Measurements from ENCODE around the gene NMT1. TPM values are rescaled to one million over a fixed set of nuclear protein-coding genes. Genes with fewer than 3 reads are reported as not detected.

The NMT1 gene
- total and polyA plus RNA-seq, 2 experiments from 2014 or later: 95.6 to 298 TPM

DNA sequence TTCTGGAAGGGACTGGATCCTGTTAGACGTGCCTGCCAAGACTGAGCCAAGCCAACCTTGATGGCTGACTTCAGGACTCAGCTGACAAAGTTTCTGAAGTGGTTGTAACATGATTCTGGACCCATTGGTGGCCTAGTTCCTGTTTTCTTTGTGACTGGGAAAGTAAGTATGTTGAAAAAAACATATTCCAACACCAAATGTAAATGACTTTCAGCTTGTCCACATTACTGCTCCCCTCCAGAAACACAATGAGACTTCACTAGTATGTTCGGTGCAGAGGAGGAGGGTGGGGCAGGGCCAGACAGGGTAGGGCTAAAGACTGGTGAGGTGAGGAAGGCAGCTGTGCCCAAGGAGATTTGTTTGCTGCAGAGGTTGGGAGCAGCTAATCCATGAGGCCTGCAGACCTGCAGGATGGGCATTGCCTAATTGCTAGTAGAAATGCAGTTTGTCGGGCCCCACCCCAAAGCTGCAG is 26.4 kb downstream of the NMT1 start:
- H3K27ac ChIP-seq (ENCODE audit: low read depth): no peak overlapping the region
- H3K9me2 ChIP-seq (ENCODE audit: insufficient read depth): no peaks in the 10 kb centered on the region
- no peaks in the 10 kb centered on the region for H3K27me3 Mint-ChIP-seq (ENCODE audit: insufficient read depth, low read depth, poor library complexity)
- H3K4me3 ChIP-seq: no peak overlapping the region
- peaks cover 19% of the 10 kb centered on the region for H4K20me1 ChIP-seq (replicated peaks; ENCODE audit: insufficient read depth)
- no peak overlapping the region for H3K4me3 Mint-ChIP-seq
- no peaks in the 10 kb centered on the region for H3K79me2 ChIP-seq (replicated peaks; ENCODE audit: insufficient read depth)
- DNase-seq (ENCODE audit: low spot score) (no peak), ATAC-seq (no peak)
- H3K27me3 ChIP-seq (ENCODE audit: insufficient read depth): no peaks in the 10 kb centered on the region
- no peak overlapping the region for H3K4me2 ChIP-seq
- peaks cover 74% of the 10 kb centered on the region for H3K36me3 Mint-ChIP-seq (ENCODE audit: low read depth)
- no peak overlapping the region for H3K27ac Mint-ChIP-seq
- no peaks in the 10 kb centered on the region for H3K4me1 ChIP-seq (ENCODE audit: insufficient read depth)
- no peaks in the 10 kb centered on the region; the same call in 1 of the 2 replicates for H3F3A ChIP-seq (replicated peaks; ENCODE audit: low read depth)
- no peak overlapping the region for H2AFZ ChIP-seq
- TF ChIP-seq CREB1 (CRISPR knock-in tag; IDR thresholded peaks at IDR 0.05; ENCODE audit: low read depth): no peak
- TF ChIP-seq NANOG (IDR thresholded peaks at IDR 0.05; ENCODE audit: borderline replicate concordance): no peak
- no peak for TF ChIP-seq CTCF (conservative IDR thresholded peaks at IDR 0.05; ENCODE audit: low read depth in 2 of 2)
- no peak for TF ChIP-seq POLR2AphosphoS5 (IDR thresholded peaks at IDR 0.05; ENCODE audit: low read depth)
- TF ChIP-seq EZH2 (IDR thresholded peaks at IDR 0.05; ENCODE audit: low read depth, unreplicated experiment): no peak
- TF ChIP-seq EZH2phosphoT487 (IDR thresholded peaks at IDR 0.05; ENCODE audit: unreplicated experiment): no peak
- no peak for TF ChIP-seq ZNF331 (CRISPR knock-in tag; IDR thresholded peaks at IDR 0.05; ENCODE audit: low read depth)
- TF ChIP-seq, protein P1, sequence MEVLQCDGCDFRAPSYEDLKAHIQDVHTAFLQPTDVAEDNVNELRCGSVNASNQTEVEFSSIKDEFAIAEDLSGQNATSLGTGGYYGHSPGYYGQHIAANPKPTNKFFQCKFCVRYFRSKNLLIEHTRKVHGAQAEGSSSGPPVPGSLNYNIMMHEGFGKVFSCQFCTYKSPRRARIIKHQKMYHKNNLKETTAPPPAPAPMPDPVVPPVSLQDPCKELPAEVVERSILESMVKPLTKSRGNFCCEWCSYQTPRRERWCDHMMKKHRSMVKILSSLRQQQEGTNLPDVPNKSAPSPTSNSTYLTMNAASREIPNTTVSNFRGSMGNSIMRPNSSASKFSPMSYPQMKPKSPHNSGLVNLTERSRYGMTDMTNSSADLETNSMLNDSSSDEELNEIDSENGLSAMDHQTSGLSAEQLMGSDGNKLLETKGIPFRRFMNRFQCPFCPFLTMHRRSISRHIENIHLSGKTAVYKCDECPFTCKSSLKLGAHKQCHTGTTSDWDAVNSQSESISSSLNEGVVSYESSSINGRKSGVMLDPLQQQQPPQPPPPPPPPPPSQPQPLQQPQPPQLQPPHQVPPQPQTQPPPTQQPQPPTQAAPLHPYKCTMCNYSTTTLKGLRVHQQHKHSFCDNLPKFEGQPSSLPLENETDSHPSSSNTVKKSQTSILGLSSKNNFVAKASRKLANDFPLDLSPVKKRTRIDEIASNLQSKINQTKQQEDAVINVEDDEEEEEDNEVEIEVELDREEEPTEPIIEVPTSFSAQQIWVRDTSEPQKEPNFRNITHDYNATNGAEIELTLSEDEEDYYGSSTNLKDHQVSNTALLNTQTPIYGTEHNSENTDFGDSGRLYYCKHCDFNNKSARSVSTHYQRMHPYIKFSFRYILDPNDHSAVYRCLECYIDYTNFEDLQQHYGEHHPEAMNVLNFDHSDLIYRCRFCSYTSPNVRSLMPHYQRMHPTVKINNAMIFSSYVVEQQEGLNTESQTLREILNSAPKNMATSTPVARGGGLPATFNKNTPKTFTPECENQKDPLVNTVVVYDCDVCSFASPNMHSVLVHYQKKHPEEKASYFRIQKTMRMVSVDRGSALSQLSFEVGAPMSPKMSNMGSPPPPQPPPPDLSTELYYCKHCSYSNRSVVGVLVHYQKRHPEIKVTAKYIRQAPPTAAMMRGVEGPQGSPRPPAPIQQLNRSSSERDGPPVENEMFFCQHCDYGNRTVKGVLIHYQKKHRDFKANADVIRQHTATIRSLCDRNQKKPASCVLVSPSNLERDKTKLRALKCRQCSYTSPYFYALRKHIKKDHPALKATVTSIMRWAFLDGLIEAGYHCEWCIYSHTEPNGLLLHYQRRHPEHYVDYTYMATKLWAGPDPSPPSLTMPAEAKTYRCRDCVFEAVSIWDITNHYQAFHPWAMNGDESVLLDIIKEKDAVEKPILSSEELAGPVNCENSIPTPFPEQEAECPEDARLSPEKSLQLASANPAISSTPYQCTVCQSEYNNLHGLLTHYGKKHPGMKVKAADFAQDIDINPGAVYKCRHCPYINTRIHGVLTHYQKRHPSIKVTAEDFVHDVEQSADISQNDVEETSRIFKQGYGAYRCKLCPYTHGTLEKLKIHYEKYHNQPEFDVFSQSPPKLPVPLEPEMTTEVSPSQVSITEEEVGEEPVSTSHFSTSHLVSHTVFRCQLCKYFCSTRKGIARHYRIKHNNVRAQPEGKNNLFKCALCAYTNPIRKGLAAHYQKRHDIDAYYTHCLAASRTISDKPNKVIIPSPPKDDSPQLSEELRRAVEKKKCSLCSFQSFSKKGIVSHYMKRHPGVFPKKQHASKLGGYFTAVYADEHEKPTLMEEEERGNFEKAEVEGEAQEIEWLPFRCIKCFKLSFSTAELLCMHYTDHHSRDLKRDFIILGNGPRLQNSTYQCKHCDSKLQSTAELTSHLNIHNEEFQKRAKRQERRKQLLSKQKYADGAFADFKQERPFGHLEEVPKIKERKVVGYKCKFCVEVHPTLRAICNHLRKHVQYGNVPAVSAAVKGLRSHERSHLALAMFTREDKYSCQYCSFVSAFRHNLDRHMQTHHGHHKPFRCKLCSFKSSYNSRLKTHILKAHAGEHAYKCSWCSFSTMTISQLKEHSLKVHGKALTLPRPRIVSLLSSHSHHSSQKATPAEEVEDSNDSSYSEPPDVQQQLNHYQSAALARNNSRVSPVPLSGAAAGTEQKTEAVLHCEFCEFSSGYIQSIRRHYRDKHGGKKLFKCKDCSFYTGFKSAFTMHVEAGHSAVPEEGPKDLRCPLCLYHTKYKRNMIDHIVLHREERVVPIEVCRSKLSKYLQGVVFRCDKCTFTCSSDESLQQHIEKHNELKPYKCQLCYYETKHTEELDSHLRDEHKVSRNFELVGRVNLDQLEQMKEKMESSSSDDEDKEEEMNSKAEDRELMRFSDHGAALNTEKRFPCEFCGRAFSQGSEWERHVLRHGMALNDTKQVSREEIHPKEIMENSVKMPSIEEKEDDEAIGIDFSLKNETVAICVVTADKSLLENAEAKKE (CRISPR knock-in tag; IDR thresholded peaks at IDR 0.05): no peak
- no peak for TF ChIP-seq ETS1 (IDR thresholded peaks at IDR 0.05)
- TF ChIP-seq, protein P2, sequence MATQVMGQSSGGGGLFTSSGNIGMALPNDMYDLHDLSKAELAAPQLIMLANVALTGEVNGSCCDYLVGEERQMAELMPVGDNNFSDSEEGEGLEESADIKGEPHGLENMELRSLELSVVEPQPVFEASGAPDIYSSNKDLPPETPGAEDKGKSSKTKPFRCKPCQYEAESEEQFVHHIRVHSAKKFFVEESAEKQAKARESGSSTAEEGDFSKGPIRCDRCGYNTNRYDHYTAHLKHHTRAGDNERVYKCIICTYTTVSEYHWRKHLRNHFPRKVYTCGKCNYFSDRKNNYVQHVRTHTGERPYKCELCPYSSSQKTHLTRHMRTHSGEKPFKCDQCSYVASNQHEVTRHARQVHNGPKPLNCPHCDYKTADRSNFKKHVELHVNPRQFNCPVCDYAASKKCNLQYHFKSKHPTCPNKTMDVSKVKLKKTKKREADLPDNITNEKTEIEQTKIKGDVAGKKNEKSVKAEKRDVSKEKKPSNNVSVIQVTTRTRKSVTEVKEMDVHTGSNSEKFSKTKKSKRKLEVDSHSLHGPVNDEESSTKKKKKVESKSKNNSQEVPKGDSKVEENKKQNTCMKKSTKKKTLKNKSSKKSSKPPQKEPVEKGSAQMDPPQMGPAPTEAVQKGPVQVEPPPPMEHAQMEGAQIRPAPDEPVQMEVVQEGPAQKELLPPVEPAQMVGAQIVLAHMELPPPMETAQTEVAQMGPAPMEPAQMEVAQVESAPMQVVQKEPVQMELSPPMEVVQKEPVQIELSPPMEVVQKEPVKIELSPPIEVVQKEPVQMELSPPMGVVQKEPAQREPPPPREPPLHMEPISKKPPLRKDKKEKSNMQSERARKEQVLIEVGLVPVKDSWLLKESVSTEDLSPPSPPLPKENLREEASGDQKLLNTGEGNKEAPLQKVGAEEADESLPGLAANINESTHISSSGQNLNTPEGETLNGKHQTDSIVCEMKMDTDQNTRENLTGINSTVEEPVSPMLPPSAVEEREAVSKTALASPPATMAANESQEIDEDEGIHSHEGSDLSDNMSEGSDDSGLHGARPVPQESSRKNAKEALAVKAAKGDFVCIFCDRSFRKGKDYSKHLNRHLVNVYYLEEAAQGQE (IDR thresholded peaks at IDR 0.05; ENCODE audit: unreplicated experiment): no peak
- no peak for TF ChIP-seq STAT1 (IDR thresholded peaks at IDR 0.05; ENCODE audit: unreplicated experiment)
- no peak for TF ChIP-seq JUNB (IDR thresholded peaks at IDR 0.05; ENCODE audit: unreplicated experiment)
- TF ChIP-seq ZNF114 (CRISPR knock-in tag; IDR thresholded peaks at IDR 0.05): no peak
- no peaks in the 10 kb centered on the region for H3K9me3 Mint-ChIP-seq
- H3K36me3 ChIP-seq (ENCODE audit: insufficient read depth): peaks cover 47% of the 10 kb centered on the region
- peaks cover 8% of the 10 kb centered on the region for H3K4me1 Mint-ChIP-seq
